Keratinocyte (primary cell): ENCODE results near the gene AKT1. TPM values are rescaled to one million over a fixed set of nuclear protein-coding genes. Genes with fewer than 3 reads are reported as not detected.

Experiments used
- DNase-seq: peaks from one replicate; pipeline ENCODE4 v3.0.0-alpha.2; 2011; ENCODE audit warnings: low read depth, missing footprints, low spot score
- FAIRE-seq: peaks from 2 replicates; lab custom pipeline; 2011; peaks lifted over from hg19 to GRCh38; lab: Jason Lieb, UNC
- H2AFZ ChIP-seq: 2 replicates; pipeline ENCODE4 v1.6.0; 2012; ENCODE audit warnings: low read length, control low read depth, inconsistent platforms; ENCODE audit not compliant: control insufficient read depth
- H3K27ac ChIP-seq: 2 replicates; pipeline ENCODE4 v1.5.1; 2011; ENCODE audit warnings: low read length; ENCODE audit not compliant: control insufficient read depth, insufficient read depth
- H3K27me3 ChIP-seq: 3 replicates; pipeline ENCODE4 v1.6.0; 2011; ENCODE audit warnings: low read length; ENCODE audit not compliant: control insufficient read depth, insufficient read depth; ENCODE audit errors: extremely low read depth
- H3K36me3 ChIP-seq, 2 experiments: 2 replicates in 1 of 2; 3 replicates in 1 of 2; pipeline ENCODE4 v1.5.1; 2011; ENCODE audit warnings: low read length in 2 of 2, mild to moderate bottlenecking in 1 of 2; ENCODE audit not compliant: control insufficient read depth in 2 of 2, insufficient read depth in 2 of 2; ENCODE audit errors: extremely low read depth in 1 of 2
- H3K4me1 ChIP-seq: 3 replicates; pipeline ENCODE4 v1.5.1; 2011; ENCODE audit warnings: low read length; ENCODE audit not compliant: control insufficient read depth, insufficient read depth; ENCODE audit errors: extremely low read depth
- H3K4me2 ChIP-seq: 3 replicates; pipeline ENCODE4 v1.6.0; 2011; ENCODE audit warnings: low read depth, low read length; ENCODE audit not compliant: control insufficient read depth, insufficient read depth; ENCODE audit errors: extremely low read depth
- H3K4me3 ChIP-seq, 3 experiments: fragments of 200-600 bp in 1 of 3; sonication (generic) in 1 of 3; 2 replicates in 2 of 3; 3 replicates in 1 of 3; pipeline ENCODE4 v1.5.1; 2011 to 2016; ENCODE audit warnings: low read length in 3 of 3, mild to moderate bottlenecking in 3 of 3, control low read depth in 2 of 3, inconsistent platforms in 1 of 3, low read depth in 1 of 3, mixed read lengths in 1 of 3, mixed run types in 1 of 3, moderate library complexity in 1 of 3; ENCODE audit not compliant: control insufficient read depth in 2 of 3, insufficient read depth in 2 of 3; ENCODE audit errors: extremely low read depth in 1 of 3
- H3K79me2 ChIP-seq: 2 replicates; pipeline ENCODE4 v1.6.0; 2012; ENCODE audit warnings: low read length; ENCODE audit not compliant: control insufficient read depth, insufficient read depth
- H3K9ac ChIP-seq: 3 replicates; pipeline ENCODE4 v1.6.0; 2011; ENCODE audit warnings: low read length; ENCODE audit not compliant: control insufficient read depth, insufficient read depth; ENCODE audit errors: extremely low read depth
- H3K9me1 ChIP-seq: 3 replicates; pipeline ENCODE4 v1.6.0; 2011; ENCODE audit warnings: low read length; ENCODE audit not compliant: control insufficient read depth, insufficient read depth; ENCODE audit errors: extremely low read depth
- H3K9me3 ChIP-seq: 2 replicates; pipeline ENCODE4 v1.5.1; 2012; ENCODE audit warnings: low read depth, low read length; ENCODE audit not compliant: control insufficient read depth
- H4K20me1 ChIP-seq: 3 replicates; pipeline ENCODE4 v1.6.0; 2011; ENCODE audit warnings: low read length; ENCODE audit not compliant: control insufficient read depth, insufficient read depth; ENCODE audit errors: extremely low read depth
- CTCF ChIP-seq, 3 experiments: IDR thresholded peaks in 1 of 3; conservative IDR thresholded peaks in 1 of 3; optimal IDR thresholded peaks in 1 of 3; 2 replicates in 2 of 3; 3 replicates in 1 of 3; pipeline versions ENCODE3 to v1.5.1; 2011; ENCODE audit warnings: low read length in 3 of 3, mild to moderate bottlenecking in 3 of 3, moderate library complexity in 2 of 3, control low read depth in 1 of 3, inconsistent platforms in 1 of 3; ENCODE audit not compliant: insufficient read depth in 2 of 3; ENCODE audit errors: extremely low read depth in 1 of 3
- EZH2 ChIP-seq: IDR thresholded peaks from one replicate; pipeline ENCODE4 v1.6.1; 2012; ENCODE audit warnings: inconsistent platforms, mild to moderate bottlenecking, low read length, moderate library complexity
- dilution Hi-C: fragments of 300-500 bp; cut with MboI; formaldehyde crosslinking; loops from one replicate; pipeline ENCODE4 v1.7.0; 2020; ENCODE audit warnings: low sequenced_read_pairs; ENCODE audit not compliant: extremely low pct_ligation_motif_present
- polyA plus RNA-seq, 5 experiments: library from polyadenylated mRNA; depleted of rRNA in 3 of 5; stranded (reverse) in 3 of 5; stranded (forward) in 1 of 5; unstranded in 1 of 5; fragments of >200 nt; gene quantifications; 1 replicate in 1 of 5; 2 replicates in 3 of 5; 3 replicates in 1 of 5; pipeline versions ENCODE4 v1.2.1 to v1.2.3, GENCODE V29; 2011 to 2012; ENCODE audit warnings: missing spikeins in 2 of 5, low read depth in 1 of 5, low replicate concordance in 1 of 5

The AKT1 gene
- polyA plus RNA-seq, 1 donor (not counting 4 experiments of a cell fraction or from before 2014, with no cell fraction given) = 82.3 TPM

GRCh38 chr14:104786091-104786586, 9.4 kb downstream of the AKT1 start:
- Histone ChIP-seq H3K9me1 (no peaks in the 10 kb centered on the region), H3K36me3 (peaks cover 9 to 18% of the 10 kb centered on the region in 2 experiments), H3K79me2 (peaks cover 58% of the 10 kb centered on the region), H3K4me2 (no peak overlapping the region), H3K27me3 (no peaks in the 10 kb centered on the region), H3K4me1 (no peaks in the 10 kb centered on the region), H3K27ac (no peak overlapping the region), H2AFZ (no peak overlapping the region), H4K20me1 (peaks cover 13% of the 10 kb centered on the region), H3K9me3 (no peaks in the 10 kb centered on the region), H3K4me3 (no peak overlapping the region), H3K9ac (no peak overlapping the region)
- dilution Hi-C loops = no loop called here
- DNase-seq (no peak), FAIRE-seq (no peak)
- TF ChIP-seq CTCF (optimal IDR thresholded peaks at IDR 0.05 in 1 of 3, IDR thresholded peaks at IDR 0.05 in 1 of 3, conservative IDR thresholded peaks at IDR 0.05 in 1 of 3; ENCODE audit: extremely low read depth in 1 of 3, insufficient read depth in 2 of 3, low read length in 3 of 3) (peak in 1 of 3 experiments; percentile 16), EZH2 (no peak)

- Histone ChIP-seq H3K9me1 (no peaks in the 10 kb centered on the region), H3K27me3 (no peaks in the 10 kb centered on the region), H3K4me2 (no peak overlapping the region), H3K36me3 (peaks cover 4 to 15% of the 10 kb centered on the region in 2 experiments), H4K20me1 (peaks cover 13% of the 10 kb centered on the region), H3K9me3 (no peaks in the 10 kb centered on the region), H3K4me3 (no peak overlapping the region), H3K4me1 (no peaks in the 10 kb centered on the region), H3K9ac (no peak overlapping the region), H3K27ac (no peak overlapping the region), H2AFZ (no peak overlapping the region), H3K79me2 (peaks cover 54% of the 10 kb centered on the region)
- dilution Hi-C loops = no loop called here
- no peak for DNase-seq
- TF ChIP-seq EZH2 (no peak), CTCF (optimal IDR thresholded peaks at IDR 0.05 in 1 of 3, IDR thresholded peaks at IDR 0.05 in 1 of 3, conservative IDR thresholded peaks at IDR 0.05 in 1 of 3; ENCODE audit: extremely low read depth in 1 of 3, insufficient read depth in 2 of 3, low read length in 3 of 3) (no peak)
- no peak for FAIRE-seq
Observed at GRCh38 chr14:104785708-104786080, 9.9 kb downstream of the AKT1 start.
